Stimulated activated CD8-positive, alpha-beta memory T cell treated with anti-CD3 and anti-CD28 coated beads, Interleukin-7, amount 100 ng/mL, for 48 hours (primary cell): ENCODE data around the gene GRIA4.

Source experiments
- DNase-seq, 2 donors: peaks; one replicate each; pipeline ENCODE4 v3.0.0-alpha.2; 2020; ENCODE audit warnings: low read depth in 1 of 2; ENCODE audit errors: extremely low read depth in 1 of 2

GRIA4 gene

DNA sequence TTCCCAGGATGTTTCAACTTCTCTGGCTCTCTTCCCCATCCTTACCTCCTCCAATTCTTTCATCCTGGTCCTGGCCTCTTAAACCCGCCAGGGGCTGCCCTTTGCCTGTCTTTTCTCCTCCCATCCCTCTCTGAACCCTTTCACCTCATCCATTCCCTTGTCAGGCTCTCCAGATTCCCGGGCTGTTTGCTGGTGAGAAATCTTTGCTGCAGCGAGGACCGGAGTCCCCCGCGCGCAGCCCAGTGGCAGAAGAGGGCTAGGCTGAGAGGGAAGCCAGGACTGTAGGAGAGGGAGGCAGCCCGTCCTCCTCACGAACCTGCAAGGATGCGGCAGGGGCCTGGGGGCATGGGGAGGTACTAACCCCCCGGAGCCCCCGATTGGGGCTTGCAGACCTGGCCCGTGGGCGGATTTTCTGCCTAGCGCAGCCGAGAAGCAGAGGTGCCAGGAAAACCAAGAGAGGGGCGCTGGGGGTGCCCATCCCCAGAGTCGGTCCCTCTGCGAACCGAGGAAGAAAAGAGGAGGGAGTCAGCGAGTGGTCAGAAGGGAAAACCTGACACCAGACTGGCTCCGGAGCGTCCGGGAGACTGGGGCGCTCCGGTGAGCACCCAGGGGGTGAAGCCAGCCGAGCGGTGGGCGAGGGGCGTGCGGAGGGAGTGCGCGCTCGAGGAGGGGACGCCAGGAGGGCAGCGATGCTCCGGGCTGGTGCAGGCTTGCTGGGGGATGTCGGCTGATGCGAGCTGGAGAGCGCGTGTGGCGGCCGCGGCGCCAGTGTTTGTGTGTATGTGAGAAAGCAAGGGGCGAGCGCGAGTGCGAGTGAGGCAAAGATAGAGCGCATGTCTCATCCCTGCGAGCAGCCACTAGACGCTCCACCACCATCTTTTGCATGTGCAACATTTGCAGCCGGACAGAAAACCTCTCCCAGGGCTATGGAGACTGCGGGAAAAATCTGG is at the start of gene GRIA4:
TSS of gene GRIA4 (plus strand) at position 242 of the 950 bp plus-strand sequence. CDS start 925 bp downstream, outside the sequence.
- no peak for DNase-seq

DNA sequence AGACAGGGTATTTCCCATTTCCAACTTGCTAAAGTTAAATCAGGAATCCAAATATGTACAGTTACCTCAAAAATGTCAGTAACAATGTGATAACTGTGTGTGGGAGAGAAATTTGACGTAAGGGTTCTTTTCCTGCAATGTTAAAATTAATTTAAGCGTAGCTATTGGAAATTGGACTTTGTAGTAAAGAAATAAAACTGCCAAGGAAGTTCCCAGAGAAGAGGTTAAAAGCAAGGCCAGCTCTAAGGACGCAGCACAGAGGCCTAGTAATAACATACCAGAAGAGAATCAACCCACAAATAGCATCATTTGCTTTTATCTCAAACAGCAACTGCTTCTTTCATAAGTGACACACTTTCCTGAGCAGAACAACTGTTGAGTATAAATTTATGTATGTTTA is 36.8 kb upstream of the GRIA4 start:
- no peak for DNase-seq

DNA sequence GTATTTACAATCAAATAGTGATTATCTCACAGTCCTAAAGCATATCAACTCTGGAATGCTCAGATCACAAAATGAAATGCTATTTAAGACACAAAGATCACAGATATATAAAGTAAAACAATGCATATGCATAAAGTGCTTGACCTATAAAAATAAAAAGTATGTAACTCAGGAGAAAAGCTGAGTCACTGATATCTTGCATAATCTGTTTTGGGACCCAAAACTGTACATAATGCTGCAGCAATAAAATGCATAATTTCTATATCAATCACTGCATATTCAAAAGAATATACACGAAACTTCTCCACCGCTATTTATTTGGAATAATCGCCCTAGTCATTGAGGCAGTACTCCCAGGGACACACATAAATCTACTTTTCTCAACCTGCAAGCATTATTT is 34.9 kb upstream of the GRIA4 start:
- DNase-seq, result no peak

DNA sequence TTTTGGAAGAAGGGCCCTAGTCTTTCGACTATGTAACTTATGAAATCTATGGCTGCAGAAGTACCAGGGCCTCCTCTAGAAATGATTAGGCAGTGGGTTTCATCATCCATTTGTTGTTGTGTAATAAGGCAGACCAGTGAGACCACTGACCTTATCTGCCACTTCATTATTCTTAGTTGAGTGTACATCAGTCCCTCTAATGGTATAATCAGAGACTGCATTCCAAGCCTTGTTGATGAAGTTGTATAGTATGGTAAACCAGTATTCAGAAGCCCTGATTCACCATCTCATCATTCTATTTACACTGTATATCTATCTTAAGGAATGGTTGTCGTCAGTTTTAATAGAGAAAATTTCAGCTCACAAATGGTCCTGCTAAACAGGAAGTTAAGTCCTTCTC is 32.2 kb upstream of the GRIA4 start:
- no peak for DNase-seq

DNA sequence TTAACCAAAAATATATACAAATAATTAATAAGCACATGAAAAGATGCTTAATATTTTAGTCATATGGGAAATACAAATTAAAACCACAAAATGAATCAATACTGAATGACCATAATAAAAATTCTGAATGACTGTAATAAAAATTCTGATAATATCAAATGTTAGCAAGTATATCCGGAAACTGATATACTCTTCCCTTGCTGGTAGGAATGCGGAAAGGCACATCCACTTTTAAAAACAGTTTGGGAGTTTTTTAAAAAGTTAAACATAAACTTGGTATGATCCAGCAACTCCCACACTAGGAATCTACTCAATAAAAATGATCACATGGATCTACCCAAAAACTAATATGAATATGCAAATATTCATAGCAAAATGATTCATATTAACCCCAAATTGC is 30.8 kb upstream of the GRIA4 start:
- DNase-seq, result no peak

DNA sequence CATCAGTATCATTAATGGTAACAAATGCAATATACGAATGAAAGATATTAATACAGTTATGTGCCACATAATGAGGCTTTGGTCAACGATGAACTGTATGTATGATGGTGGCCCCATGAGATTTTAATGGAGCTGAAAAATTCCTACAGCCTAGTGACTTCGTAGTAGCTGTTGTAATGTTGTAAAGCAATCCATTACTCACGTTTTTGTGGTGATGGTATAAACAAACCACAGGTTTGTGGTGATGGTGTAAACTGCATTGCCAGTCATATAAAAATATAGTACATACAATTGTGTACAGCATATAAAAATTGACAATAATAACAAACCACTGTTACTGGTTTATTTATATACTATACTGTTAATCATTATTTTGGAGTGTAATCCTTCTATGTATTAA is 27.4 kb upstream of the GRIA4 start:
- no peak for DNase-seq

DNA sequence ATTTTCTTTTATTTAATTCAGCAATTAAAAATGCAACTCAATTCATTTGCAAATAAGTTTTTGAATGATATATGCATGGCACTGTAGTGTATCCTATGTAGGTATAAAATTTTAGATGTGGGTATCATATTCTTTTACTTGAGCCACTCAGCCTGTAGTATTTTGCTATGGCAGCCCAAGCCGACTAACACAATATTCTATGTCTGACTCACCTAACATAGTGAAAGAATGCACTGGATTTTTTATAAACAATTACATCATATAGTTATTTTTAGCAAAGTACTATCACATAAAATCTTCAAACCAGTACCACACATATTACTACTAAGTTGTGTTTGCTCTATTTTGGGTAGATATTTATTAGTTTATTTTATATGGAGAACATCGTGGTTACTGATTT is 21.9 kb upstream of the GRIA4 start:
- DNase-seq, result no peak

DNA sequence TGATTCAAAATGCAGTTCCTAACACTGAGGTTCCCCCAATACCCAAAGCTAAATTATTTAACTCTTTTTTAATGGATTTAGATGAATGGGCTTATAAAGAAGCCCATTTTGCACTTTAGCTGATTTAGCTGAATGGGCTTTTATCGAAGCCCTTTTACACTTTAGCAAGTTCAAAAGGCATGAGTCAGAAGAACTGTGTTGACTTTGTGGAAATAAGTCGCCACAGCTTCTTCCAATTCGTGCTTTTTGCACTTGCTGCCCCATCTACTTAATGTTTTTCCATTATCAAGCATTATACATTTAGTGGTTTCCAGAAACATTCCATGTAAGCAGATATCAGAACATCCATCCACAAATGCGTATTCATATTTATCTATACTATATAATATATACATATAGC is 20.5 kb upstream of the GRIA4 start:
- no peak for DNase-seq

DNA sequence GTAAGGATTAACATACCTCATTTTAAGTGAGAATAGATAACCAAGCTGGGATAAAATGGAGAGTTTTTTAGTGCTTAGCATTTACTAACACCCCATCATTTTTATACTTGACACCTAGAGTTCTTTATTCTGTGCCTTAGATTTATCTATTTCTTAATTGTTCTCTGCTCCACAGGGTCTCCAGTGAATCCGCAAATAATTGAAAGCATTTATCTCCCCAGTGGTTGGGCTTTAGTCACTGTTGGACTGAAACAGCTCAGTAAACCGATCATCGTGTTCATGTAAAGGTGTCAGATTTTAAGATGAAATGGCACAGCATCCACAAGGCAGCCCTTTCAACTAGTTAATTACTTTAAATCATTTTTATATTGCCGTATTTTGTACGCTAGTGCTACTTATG is 17.8 kb upstream of the GRIA4 start:
- no peak for DNase-seq

DNA sequence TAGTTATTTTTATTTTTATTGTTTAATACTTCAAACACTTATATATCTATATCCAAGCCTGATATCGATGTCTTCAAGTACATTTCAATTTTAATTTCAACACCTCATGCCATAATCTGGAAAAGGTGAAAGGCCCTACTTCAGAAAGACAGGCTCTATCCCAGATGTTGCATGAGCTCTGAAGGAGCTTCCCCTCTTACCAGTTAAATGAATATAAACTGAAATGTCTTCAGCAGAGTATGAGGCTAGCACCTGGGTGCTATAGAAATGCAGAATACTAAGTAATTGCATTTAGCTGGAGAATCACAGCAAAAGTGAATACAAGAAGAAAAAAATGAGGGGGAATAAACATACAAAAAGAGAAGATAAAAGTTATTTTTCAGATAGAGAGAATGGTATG is 11.5 kb upstream of the GRIA4 start:
- no peak for DNase-seq

DNA sequence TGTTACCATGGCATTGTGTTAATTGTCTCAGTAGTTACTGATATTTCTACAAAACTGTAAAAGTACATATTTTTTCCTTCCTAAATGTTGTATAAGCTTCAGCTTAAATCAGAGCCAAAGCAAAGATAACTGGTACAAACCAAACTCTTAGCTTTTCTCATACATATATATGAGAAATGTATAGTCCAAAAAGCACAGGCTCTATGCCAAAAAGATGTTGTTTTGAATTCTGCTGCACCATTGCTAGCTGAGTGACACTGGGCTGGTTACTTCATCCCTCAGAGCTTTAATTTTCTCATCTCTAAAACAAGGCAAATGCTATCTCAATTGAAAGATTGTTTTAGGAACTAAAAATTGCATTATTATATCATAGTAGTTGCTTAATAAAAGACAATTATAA is 6.7 kb upstream of the GRIA4 start:
- no peak for DNase-seq

DNA sequence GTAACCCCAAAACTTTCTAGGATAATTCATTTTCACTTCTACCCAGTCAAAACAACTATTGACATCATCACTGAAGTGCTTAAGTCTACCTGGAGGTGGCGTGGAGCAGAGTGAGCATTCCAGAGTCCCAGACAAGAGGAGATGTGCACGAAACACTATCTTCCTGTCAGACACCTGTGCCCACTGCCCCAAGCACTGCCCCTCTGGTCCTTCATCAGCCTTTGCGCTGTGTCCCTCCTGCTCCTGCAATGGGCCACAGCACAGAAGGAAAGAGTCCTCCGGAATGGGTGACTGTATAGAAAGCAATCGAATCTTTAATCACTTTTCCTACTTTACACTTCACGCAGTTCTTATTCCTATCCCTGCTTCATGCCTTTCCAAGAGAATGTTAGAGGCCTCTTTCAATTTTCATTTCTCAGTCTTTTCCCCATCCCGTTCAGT is 512 bp upstream of the GRIA4 start:
- no peak for DNase-seq

DNA sequence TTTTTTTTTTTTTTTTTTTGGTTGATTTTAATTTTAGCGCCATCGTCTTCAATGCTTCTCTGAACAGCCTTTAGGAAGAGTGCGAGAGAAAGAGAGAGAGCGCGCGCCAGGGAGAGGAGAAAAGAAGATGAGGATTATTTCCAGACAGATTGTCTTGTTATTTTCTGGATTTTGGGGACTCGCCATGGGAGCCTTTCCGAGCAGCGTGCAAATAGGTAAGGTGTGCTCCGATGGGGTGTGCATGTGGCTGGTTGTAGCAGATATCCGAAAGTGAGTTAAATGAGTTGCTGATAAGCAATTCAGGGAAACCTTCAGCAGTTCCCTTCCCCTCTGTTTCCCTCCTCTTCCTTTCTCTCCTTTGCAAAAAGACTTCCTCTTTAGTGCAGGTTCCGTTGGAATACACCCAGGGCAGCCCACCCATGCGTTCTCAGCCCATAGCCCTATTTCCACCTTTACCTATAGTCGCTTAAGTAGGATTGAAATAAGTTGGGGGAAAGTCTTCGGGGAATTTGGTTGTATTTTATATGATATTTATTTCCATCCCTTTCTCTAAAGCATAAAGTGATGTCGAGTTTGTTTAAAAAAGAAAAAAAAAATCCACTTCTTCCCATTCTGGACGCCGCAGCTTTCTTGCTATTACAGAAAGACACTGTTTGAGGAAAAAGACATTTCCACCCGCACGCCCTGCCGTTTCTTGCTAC is 1.1 kb downstream of the GRIA4 start:
- no peak for DNase-seq

DNA sequence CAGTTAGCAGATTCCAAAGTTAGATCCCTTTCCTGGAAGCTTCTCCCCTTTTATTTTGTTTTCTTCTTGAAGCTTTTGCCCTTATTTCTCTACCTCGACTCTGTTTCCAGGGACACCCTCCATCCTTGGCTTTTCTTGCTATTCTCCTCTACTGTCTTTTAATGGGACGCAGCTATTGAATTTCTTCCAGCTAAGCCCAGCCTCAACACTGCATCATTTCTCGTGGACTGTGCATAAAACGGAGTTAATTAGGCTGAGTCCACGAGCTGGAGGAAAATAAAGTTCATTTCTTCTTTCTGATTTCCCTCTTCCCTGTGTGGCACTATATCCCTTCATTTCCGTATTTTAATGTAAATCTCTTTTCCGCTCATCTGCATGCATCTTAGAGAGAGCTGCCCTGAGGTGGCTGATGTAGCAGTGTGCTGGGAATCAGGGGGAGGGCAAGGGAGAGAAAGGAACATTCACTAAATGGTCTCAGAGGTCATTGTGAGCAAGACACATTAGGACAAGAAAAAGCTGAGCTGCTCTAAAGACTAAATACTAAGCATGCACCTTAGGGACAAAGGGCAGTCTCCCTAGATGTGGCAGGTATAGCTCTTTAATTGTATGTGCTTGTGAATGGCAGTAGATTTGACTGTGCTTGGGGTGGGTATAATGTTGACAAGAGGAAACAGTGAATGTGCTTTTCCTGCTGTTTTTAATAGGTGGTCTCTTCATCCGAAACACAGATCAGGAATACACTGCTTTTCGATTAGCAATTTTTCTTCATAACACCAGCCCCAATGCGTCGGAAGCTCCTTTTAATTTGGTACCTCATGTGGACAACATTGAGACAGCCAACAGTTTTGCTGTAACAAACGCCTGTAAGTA is 1.9 kb downstream of the GRIA4 start:
- no peak for DNase-seq

DNA sequence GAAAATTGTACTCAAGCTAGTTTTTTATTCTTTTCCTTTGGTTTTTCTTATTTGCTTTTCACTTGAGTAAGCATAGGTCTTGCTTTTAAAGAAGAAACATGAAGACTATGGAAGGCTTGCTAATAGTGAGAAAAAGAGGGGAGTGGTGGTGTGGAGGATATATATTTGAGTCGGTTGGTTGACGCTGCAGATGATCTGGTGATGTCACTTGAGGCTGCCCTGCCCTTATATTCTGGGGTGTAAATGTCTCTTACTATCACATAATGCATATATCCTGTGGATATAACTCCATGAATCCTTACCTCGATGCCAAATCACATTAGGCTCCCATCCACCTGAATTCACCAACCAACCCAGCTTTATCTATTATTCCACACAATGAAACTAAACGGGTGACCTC is 2.9 kb downstream of the GRIA4 start:
- no peak for DNase-seq

DNA sequence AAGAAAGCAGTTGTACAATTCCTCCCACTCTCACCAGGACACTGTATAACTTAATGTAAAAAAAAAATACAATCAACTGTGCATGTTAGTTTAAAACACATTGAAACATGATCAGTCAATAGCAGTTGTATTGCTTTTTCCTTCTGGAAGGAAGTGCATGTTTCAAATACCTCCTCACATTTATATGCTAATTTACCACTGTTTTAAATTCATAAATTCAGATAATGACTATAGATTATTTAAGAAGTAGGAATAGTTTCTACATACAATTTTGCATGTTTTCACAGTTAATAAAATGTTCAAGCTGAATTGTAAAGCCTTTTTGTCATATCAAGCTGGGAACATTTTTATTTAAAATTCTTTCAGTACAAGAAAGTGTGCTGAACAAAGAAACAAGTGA is 3.3 kb downstream of the GRIA4 start:
- no peak for DNase-seq

DNA sequence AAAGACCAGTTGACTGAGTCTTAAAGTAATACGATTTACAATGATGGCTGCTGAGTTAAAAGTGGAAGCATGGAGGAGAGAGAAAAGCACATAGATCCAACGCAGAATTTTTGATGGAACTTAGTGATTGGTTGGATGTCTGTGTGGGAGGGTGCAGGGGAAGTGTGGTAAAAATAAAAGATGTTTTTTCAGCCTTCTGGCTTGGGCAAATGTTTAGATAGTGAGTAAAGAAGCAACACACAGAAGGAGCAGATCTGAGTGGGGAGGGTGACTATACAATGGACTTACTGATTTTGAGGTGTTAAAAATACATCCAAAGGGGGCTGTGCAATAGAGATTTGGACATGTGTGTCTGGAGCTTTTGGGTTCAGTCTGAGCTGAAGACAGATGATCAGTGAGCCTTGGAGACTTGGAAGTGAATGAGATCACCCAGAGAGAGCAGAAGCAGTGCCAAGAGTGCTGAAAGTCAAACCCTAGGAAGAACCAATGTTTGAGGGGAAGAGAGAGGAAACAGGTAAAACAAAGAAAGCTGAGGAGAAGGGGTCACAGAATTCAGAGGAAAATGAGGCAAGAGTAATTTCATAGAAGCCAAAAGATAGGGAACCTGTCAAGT is 8.6 kb downstream of the GRIA4 start:
- DNase-seq, result no peak

DNA sequence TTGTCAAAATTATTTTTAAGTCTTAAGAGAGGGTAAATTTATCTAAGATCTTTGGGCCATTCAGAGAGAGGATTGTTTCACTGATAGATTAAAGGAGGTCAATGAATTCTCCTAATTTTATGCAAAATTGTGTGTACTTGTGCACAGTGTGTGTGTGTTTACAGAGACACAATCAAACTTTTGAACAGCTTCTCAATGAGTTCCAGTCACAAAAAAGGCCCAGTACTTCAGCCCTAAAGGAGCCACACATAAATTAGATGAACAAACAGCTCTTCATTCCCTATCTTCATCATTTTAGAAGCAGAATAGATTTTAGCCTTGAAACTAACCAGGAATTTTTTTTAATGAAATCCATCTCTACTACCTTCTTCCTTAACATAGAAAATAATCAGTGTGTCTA is 9.7 kb downstream of the GRIA4 start:
- no peak for DNase-seq

DNA sequence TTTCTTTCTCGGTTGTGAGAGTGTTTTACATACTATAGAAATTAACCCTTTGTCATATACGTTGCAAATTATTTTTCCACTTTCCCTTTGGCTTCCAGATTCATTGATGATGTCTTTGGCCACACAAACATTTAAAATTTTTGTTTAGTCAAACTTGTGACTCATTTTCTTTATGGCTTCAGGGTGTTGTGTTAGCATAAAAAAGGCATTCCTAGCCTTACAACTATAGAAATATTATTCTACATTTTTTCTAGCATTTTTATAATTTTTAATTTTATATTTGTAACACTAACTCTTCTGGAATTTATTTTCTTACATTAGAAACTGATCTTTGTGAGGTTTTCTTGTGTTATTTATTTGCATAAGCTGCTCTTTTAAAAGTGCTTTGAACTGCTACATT is 12.1 kb downstream of the GRIA4 start:
- DNase-seq, result no peak

DNA sequence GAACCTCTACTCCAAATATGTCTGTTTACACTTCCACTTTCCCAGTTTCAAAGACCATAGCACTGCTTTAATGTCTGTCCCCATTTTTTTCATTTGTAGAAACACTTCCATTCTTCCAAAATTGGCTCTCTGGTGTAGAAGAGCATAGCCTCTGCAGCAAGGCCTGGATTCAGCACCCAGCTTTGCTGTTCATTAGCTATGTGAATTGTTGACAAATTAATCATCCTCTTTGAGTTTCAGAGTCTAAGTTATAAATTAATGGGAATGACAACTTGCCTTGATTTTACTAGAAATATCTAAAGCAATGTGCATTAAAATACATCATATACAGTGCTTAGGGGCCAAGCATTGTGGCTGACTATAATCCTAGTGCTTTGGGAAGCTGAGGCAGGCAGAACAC is 22.4 kb downstream of the GRIA4 start:
- no peak for DNase-seq

DNA sequence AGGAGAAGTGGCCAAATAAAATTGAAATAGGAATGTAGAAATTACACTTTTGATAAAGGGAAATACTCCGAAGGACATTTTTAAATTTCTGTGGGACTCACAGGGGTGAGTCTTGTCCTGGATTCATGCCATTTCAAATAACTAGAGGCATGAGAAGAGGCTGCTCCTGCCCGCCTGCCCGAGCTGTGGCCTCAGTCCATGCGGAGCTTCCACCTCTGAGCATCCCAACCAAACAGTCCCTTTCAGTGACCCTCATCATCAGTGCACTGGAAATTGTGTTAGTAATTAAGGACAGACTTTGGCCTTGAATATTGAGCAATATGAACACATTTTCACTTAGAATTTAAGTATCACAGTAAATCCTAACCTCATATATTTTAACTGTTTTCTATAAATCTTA is 25.6 kb downstream of the GRIA4 start:
- DNase-seq, result no peak
